ENCODE data around the gene BCKDHA.
"Not testable (repeated sequence)": the region's sequence is repeated elsewhere in the genome, so short reads cannot be mapped to it uniquely, and the experiment has no call there.

The BCKDHA gene

GRCh38 chr19:41427647-41428480 lies 30.2 kb downstream of the BCKDHA start:
- DNase-seq: peak; percentile 38

DNA sequence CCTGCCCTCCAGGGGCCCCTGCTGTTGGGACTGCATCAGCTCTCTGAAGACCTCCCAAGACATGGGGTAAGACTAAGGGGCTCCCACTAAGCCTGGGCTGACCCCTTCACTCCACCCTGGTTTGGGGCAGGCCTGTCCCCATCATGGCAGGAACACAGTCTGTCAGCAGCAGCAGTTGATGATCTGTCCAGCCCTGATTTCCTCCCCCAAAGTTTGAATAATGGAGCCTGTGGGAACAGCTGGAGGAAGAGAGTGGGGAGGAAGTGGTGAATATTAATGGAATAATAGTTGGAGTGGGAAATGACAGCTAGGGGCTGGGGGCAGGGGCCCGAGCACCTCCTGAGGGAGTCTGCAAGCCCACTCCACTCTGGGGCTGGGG lies 30.9 kb downstream of the BCKDHA start:
- DNase-seq: no peak

DNA sequence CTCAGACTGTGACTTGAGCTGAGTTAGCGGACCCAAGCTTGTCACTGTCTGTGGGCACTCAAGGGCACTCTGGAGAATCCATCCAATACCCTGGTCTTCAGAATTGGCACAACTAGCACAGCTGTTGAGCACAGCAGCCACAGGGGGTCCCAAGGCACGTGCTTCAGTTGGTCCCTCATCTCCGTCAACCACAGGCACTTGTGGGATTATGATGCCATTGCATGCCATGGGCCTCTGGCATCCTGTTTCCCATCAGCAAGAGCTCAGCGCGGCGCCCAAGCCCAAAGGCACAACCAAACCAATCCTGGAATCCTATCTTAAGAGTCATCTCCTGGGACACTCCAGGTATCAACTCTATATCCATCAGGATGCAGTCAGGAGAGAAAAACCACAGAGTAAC lies 33.3 kb downstream of the BCKDHA start:
- no peak for DNase-seq

GRCh38 chr19:41431426-41432386 lies 34.1 kb downstream of the BCKDHA start:
- no peak for DNase-seq

DNA sequence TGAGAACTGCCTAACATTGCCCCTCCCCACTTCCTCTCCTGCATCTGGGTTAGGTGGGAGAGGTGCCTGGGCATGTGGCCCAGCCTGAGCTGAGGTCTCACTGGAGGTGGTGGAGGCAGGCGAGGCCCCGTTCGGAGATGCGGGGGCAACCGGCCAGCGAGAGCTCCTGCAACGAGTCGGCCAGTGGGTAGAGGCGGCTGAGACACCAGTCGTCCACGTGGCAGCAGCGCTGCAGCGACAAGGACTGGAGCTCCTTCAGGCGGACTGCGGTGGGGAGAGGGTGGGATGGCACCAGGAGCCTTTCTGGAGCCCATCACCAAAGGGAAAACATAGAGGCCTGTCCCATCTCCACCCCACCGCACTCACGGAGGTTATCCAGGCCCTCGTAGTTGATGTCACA lies 35.6 kb downstream of the BCKDHA start:
- DNase-seq: no peak

GRCh38 chr19:41434450-41434849 lies 36.8 kb downstream of the BCKDHA start:
- no peak for DNase-seq

GRCh38 chr19:41435376-41435775 lies 37.8 kb downstream of the BCKDHA start:
- not testable (repeated sequence) for DNase-seq

- DNase-seq: no peak
Observed at GRCh38 chr19:41435936-41436673, 38.5 kb downstream of the BCKDHA start.

GRCh38 chr19:41436674-41436951 lies 39.0 kb downstream of the BCKDHA start:
- no peak for DNase-seq

DNA sequence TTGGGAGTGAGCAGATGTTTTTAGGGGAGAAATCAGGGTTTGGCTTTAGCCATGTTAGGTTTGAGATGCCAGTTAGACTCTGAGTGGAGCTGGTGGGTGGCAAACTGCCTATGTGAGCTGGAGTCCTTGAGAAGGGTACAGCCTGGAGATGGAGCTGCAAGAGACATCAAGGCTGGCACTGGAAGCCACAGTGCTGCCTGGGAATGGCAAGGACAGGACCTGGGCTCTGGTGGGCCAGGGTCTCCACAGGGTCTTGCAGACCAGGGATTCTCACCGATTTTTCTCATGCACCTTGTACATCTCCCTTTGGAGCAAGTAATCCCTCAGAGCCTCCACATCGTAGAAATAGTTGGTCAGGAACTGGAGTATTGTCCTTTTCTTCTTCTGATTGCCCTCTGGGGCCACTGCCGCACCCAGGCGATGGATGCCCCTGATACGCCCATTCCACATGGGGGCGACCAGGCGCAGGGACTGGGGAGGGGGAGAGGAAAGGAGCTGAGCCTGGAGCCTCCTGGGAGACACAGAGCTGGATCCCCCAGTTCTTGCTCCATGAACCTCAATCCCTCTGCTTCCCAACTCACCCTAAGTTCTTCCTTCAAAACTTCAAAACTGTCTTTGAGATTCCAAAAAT lies 40.4 kb downstream of the BCKDHA start:
- DNase-seq: no peak

- DNase-seq: peak; percentile 90
Observed at GRCh38 chr19:41439441-41440222, 42.0 kb downstream of the BCKDHA start, which contains the start of gene DMAC2. Gene DMAC2 (minus strand): TSS chr19:41439912. CDS start chr19:41439899, 13 bp downstream.

- DNase-seq: no peak
Observed at GRCh38 chr19:41441321-41441945, 43.8 kb downstream of the BCKDHA start.

DNA sequence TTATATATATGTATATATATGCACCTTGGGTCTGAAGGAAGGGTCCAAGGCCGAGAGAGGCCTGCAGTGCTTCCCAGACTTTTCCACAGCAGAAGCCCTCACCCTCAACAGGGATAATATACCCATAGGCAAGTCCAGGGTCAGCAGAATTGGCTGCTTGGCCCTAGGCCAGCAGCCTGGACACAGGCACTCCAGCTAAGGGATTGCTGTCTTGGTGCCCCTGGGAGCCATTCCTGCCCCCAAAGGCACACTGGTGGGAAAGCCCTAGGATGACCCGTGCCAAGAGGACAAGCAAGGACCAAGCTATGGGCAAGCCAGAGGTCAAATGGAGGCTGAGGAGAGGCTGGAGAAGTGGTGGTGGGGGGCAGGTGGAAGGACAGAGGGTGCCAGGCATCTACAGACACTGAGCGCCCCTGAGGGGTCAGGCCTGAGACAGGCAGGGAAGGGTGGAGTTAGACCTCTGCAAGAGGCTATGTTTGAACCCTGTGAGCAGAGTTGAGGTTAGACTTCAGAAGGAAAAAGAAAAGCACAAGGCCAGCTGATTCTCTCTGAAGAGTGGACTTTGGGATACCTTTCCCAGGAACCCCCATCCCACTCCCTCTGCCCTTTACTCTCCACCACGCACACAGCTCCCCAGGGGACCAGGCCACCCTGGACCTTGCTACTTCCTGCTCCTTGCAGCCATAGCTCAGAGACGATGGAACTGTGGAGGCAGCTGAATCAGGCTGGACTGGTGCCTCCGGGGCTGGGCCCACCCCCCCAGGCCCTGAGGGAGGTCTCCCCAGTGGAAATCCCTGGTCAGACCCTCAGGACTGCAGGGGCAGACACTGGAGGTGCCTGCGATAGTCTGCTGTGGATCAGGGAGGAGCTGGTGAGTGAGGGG lies 45.1 kb downstream of the BCKDHA start, which contains the start of gene ERICH4:
ERICH4 (plus strand) TSS at position 684 of the 883 bp plus-strand sequence; CDS start at position 698, 14 bp downstream.
- DNase-seq: no peak

- DNase-seq: no peak
Observed at GRCh38 chr19:41443813-41444455, 46.3 kb downstream of the BCKDHA start.

GRCh38 chr19:41445575-41445974 lies 48.0 kb downstream of the BCKDHA start:
- DNase-seq: no peak

DNA sequence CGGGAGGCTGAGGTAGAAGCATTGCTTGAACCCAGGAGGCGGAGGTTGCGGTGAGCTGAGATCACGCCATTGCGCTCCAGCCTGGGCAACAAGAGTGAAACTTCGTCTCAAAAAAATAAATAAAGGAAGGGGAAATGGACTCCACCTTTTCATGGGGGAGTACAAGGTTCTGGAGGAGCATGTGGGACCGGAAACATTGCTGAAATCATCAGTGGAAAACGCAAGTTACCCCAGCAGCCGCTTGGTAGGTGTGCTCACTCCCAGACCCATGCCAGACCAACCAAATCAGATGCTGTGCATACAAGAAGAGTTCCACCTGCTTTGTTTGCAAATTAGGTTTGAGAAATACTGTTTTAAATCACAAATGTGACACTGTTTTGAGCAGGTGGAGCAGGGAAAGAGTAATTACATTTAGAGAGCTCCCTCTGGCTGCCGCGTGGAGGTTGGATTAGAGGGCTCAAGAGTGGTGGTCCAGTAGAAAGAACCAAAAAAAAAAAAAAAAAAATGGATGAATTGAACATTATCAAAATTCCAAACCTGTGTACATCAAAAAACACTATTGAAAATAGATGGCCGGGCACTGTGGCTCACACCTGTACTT lies 50.2 kb downstream of the BCKDHA start:
- no peak for DNase-seq

DNA sequence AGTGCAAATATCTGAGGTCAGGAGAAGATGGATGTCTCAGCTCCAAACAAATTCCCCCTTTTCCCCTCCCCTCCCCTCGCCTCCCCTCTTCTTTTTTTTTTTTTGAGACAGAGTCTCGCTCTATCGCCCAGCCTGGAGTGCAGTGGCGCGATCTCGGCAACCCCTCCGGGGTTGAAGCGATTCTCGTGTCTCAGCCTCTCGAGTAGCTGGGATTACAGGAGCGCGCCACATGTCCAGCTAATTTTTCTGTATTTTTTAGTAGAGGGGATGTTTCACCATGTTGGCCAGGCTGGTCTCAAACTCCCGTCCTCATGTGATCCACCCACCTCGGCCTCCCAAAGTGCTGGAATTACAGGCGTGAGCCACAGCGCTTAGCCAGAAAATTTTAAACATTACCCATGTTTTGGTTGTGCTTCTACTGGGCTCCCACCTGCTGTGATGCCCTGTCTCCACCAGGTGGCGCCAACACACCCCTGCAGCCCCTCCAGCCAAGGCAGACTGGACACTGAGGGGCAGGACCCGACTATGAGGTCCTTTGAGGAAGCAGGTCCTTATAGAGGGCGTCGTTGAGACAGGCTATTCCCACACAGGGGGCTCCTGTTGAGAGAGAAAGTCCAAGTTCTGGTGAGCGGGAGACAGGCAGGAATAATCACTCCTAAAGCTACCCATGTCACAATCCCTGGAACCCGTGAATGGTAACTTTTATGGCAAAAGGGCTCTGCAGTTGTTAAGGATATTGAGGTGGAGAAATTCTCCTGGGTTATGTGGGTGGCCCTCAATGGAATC lies 51.7 kb downstream of the BCKDHA start:
- DNase-seq: peak; percentile 50

GRCh38 chr19:41449865-41450178 lies 52.2 kb downstream of the BCKDHA start:
- DNase-seq: no peak
